ENCODE measurements around the gene MYMX. TPM values are rescaled to one million over a fixed set of nuclear protein-coding genes. Genes with fewer than 3 reads are reported as not detected.

Gene MYMX
- total and polyA plus RNA-seq, 2 of the 4 experiments (the other 2 are of a cell fraction), result not detected

DNA sequence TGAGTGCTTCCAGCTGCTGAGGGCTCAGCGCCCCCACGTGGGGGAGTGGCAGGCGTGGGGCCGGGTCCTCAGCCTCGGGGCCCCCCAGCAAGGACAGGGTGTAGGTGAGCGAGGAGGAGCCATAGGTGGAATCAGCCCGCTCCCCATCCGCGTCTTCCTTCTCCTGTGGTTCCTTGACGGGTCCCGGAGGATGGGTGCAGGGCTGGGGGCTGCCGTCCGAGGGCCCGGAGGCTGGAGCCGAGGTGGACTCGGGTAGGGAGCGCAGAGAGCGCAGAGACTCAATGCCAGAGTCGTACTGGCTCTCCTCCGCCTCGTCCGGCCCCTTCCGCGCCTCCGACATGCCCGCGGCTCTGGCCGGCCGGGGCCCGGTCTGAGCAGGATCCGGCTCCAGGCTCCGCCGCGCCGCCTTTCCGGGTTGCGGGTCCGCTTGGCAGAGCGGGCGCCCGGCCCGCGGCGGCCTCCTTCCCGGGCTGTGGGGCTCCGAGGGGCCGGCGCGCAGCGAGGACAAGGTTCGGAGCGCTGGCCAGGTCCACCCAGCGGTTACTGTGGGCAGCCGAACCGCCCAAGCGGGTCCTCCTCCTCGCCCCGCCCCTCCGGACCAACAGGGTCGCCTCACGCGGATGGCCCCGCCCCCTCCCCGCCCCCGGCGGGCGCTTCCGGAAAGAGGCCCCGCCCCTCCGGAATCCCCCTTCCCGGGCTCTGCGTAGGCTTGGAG lies 48.4 kb downstream of the MYMX start, which contains the start of gene NFKBIE (continued):
- TF ChIP-seq MXI1 (IDR thresholded peaks at IDR 0.05; ENCODE audit: borderline replicate concordance, low read depth, low read length), result peak; percentile 82; the same call in 1 of the 2 replicates
- no peak for TF ChIP-seq CEBPB (IDR thresholded peaks at IDR 0.05; ENCODE audit: low read depth, low read length)

DNA sequence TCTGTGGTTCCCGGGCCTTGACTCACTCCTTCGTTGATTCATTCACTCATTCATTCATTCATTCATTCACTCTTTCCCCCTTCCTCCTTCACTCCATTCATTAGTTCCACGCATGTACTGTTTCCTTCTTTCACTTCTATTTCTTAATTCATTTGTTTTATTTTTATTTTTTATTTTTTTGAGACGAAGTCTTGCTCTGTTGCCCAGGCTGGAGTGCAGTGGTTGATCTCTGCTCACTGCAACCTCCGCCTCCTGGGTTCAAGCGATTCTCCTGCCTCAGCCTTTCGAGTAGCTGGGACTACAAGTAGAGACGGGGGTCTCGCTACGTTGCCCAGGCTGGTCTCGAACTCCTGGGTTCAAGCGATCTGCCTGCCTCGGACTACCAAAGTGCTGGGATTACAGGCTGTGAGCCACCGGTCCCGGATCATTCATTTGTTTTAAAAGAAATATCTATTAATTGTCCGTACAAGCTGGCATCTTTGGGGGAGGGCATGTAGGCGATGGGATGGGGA lies 49.1 kb downstream of the MYMX start:
- in situ Hi-C loops (cut with MboI; ENCODE audit: low sequenced_read_pairs), result no loop called here
- peaks cover 22% of the 10 kb centered on the region for H3K4me1 ChIP-seq (ENCODE audit: control insufficient read depth, insufficient read depth, low read length)
- DNase-seq, result no peak
- no peaks in the 10 kb centered on the region for H3K9me3 ChIP-seq (ENCODE audit: control insufficient read depth, insufficient read depth, low read length)
- no peak overlapping the region for H3K27ac ChIP-seq (ENCODE audit: insufficient read depth, low read length)
- H2AK9ac ChIP-seq (replicated peaks; ENCODE audit: low read depth, low read length, poor library complexity), result no peak overlapping the region
- no peak overlapping the region for H3K23ac ChIP-seq (ENCODE audit: low read depth, low read length)
- no peak overlapping the region for H3K9ac ChIP-seq (ENCODE audit: low read depth, low read length)
- H3K4me3 ChIP-seq (ENCODE audit: insufficient read depth, low read depth, low read length), result no peak overlapping the region
- dilution Hi-C loops (cut with HindIII; ENCODE audit: low sequenced_read_pairs, unreplicated experiment), result no loop called here
- peak overlapping the region in 1 of 2 experiments; percentile 73; a peak in 1 of 4 replicates for H4K8ac ChIP-seq (ENCODE audit: low read depth in 2 of 2, low read length in 2 of 2)
- H3K36me3 ChIP-seq (ENCODE audit: control insufficient read depth, insufficient read depth, low read length), result no peaks in the 10 kb centered on the region
- no peak overlapping the region for H4K5ac ChIP-seq (ENCODE audit: low read depth, low read length)
- CTCF ChIA-PET, result interaction anchor here (1.8 kb wide), 1 partner anchor 9 kb away, joined by 4 read pairs; no protein-coding TSS in a partner anchor
- no peak for TF ChIP-seq RCOR1 (IDR thresholded peaks at IDR 0.05; ENCODE audit: insufficient replicate concordance, low read length)
- TF ChIP-seq FOS (IDR thresholded peaks at IDR 0.05; ENCODE audit: low read depth, low read length), result peak; percentile 57; the same call in 1 of the 2 replicates
- no peak for TF ChIP-seq RAD21 (IDR thresholded peaks at IDR 0.05; ENCODE audit: low read length)
- TF ChIP-seq MXI1 (IDR thresholded peaks at IDR 0.05; ENCODE audit: borderline replicate concordance, low read depth, low read length), result no peak
- no peak for TF ChIP-seq SMC3 (IDR thresholded peaks at IDR 0.05; ENCODE audit: low read depth, low read length)
- TF ChIP-seq MAZ (IDR thresholded peaks at IDR 0.05; ENCODE audit: borderline replicate concordance, low read depth, low read length), result no peak
- peaks cover 9% of the 10 kb centered on the region for H4K20me1 ChIP-seq (ENCODE audit: insufficient read depth, low read length)
- H3K4me2 ChIP-seq (ENCODE audit: low read depth, low read length), result peak overlapping the region; percentile 47
- POLR2A ChIA-PET (ENCODE audit: unreplicated experiment), result no interaction called here
- H3K4ac ChIP-seq (ENCODE audit: low read depth, low read length), result no peak overlapping the region
- H2BK120ac ChIP-seq (ENCODE audit: low read depth, low read length), result no peak overlapping the region
- H2BK20ac ChIP-seq (ENCODE audit: low read depth, low read length), result no peak overlapping the region
- H2AFZ ChIP-seq (replicated peaks; ENCODE audit: low read length, poor library complexity), result peak overlapping the region; percentile 77
- H3K27me3 ChIP-seq (ENCODE audit: control insufficient read depth, insufficient read depth, low read length), result peaks cover 23% of the 10 kb centered on the region
- peaks cover 14% of the 10 kb centered on the region for H3K9me1 ChIP-seq (ENCODE audit: insufficient read depth, low read length)
- intact Hi-C loops (cut with micrococcal nuclease), result no loop called here
- no peak overlapping the region for H3K14ac ChIP-seq (replicated peaks; ENCODE audit: low read depth, low read length)
- H2BK5ac ChIP-seq (ENCODE audit: low read depth, low read length, poor library complexity, severe bottlenecking), result no peak overlapping the region
- no peak overlapping the region for H3K56ac ChIP-seq (ENCODE audit: extremely low read depth, insufficient read depth, low read length)
- H3K18ac ChIP-seq (ENCODE audit: low read depth, low read length), result no peak overlapping the region
- 70 to 100% methylated on average over 1 to 10 of the region's 17 CpGs for WGBS, 2 experiments (ENCODE audit: extremely low coverage in 2 of 2, insufficient read length in 1 of 2)
- H2AK5ac ChIP-seq (ENCODE audit: low read depth, low read length), result no peak overlapping the region
- BruUV-seq (replicated peaks), result no TSS peak
- H4K91ac ChIP-seq (ENCODE audit: insufficient read depth, low read depth, low read length), result no peak overlapping the region
- no peak for ATAC-seq (ENCODE audit: low read depth)
- H3K79me1 ChIP-seq (ENCODE audit: low read depth in 1 of 2, low read length in 2 of 2), result peaks cover 24 to 37% of the 10 kb centered on the region in 2 experiments
- H2BK15ac ChIP-seq (ENCODE audit: low read depth, low read length), result no peak overlapping the region

Measured in IMR-90 (cell line).